GM12892 (cell line): Measurements from ENCODE around the gene DENND1A.

Experiments used
- POLR2A ChIP-seq: IDR thresholded peaks from 2 replicates; pipeline ENCODE4 v1.6.1; 2011; ENCODE audit warnings: low read depth, low read length, control low read depth
- POLR2AphosphoS5 ChIP-seq: IDR thresholded peaks from 2 replicates; pipeline ENCODE4 v1.6.1; 2011; ENCODE audit warnings: low read depth, low read length, control low read depth

GRCh38 chr9:123663529-123663928, 266.4 kb downstream of the DENND1A start:
- no peak for TF ChIP-seq POLR2A
- TF ChIP-seq POLR2AphosphoS5, result no peak
